Right forelimb (tissue), 1 donor: ENCODE results near the gene HEATR3.

Experiments
- DNase-seq: peaks from one replicate; pipeline ENCODE4 v3.0.0-alpha.2; 2018

HEATR3 gene

DNA sequence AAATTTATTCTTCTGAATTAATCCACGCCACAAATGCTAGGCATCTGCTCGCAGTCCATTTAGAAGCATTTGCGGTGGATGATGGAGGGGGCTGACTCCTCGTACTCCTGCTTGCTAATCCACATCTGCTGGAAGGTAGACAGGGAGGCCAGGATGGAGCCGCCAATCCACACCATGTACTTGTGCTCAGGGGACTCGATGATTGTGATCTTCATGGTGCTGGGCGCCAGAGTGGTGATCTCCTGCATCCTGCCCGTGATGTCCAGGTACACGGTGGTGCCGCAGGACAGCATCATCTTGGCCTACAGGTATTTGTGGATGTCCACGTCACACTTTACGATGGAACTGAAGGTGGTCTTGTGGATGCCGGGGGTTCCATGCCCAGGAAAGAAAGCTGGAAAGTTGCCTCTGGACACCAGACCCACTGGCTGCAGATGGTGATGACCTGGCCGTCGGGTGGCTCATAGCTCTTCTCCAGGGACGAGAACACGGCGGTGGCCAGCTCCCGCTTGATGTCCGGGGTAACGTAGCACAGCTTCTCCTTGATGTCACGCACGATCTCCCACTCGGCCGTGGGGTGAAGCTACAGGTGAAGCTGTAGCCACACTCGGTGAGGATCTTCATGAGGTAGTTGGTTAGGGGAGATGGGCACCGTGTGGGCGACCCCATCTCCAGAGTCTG is 7.5 kb upstream of the HEATR3 start:
- DNase-seq = no peak

DNA sequence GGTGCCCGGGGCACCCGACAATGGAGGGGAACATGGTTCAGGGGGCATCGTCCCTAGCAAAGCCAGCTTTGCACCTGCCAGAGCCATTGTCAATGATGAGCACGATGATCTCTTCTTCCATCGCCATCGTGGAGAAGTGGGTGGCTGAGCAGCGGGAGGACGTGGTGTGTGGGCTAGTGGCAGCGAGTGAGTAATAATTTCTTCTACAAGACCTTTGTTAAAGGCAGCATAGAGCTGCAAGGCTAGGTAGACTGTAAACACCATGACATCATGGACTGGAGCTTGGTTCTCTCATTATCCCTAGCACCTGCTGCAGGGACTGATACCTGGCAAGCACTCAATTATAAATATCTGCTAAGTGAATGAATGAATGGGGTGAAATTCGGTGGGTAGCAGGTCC is 6.7 kb upstream of the HEATR3 start:
- DNase-seq = no peak

DNA sequence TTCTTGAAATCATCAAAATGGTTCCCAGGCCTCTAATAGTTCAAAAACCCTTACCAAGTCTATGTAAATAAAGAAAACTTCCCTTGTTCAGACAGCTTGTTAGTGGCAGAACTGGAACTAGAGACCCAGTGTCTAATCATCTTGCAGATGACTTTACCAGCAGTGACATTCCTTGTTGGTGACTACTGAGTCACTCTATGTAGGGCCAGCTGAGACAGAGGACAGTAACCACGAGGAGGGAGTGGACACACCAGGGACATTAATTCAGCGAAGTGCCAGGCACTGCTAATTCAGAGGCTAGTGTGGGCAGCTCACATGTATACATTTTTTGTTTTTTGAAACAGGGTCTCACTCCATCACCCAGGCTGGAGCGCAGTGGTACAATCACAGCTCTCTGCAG is 6.1 kb upstream of the HEATR3 start:
- no peak for DNase-seq

DNA sequence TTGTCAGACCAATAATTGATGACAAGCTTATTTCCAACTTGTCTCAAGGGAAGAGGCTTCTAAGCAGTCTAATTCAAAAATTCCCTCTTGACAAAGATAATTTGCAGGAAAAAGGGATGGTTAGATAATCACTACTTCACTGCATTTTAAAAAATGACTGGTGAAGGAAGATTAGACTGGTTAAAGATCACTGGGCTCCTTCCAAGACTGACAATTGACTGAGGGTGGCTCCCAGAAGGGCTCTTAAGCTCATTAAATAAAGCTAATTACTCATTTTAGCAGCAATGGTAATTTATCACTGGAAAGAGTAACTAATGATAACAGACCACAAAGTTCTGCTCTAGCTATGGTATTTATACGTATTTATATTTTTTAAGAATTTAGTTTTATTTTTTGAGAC is 4.4 kb upstream of the HEATR3 start:
- DNase-seq = no peak

DNA sequence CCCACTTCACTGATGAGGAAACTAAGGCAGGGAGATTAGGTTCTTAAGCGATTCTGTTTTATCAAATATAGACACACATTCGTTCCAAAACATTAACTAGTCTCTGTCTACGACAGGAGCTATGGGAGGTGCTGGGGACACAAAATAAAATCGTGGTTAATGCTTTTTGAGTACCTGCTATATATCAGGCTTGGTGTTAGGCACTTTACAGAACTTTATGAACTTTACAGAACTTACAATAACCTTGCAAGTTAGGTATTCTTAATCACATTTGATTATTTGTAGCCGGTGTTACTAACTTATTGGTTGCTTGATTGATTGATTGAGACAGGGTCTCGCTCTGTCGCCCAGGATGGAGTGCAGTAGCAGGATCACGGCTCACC is 538 bp upstream of the HEATR3 start:
- DNase-seq = no peak

DNA sequence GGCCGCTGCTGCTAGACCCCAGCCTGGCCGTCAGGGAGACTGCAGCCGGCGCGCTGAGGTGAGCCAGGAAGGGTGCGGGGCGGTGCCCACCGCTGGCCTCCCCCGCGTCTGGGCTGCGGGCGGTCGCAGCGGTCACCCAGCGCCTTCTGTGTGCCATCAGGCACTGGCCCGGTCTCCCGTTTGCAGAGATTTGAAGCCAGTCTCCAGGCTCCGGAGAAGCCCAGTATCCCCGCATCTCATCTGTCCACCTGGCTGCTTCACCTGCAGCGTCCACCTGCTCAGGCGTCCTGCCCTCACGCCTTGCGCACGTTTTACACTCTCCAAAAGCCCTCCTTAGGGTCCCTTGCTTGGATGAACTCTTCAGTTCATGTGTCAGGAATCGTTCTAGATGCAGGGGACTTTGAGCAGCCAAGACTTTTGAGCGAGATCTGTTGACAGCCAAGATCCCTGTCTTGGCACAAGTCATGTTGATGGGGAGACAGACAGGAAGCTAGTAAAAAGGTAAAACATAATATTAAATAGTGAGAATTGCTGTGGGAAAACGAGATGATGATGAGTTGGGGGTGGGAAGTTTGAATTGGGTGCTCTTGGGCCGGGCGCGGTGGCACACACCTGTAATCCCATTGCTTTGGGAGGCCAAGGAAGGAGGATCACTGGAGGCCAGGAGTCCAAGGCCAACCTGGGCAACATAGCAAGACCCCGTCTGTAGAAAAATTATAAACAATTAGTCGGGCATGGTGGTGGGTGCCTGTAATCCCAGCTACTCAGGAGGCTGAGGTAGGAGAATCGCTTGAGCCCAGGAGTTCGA is 916 bp downstream of the HEATR3 start:
- DNase-seq = no peak

DNA sequence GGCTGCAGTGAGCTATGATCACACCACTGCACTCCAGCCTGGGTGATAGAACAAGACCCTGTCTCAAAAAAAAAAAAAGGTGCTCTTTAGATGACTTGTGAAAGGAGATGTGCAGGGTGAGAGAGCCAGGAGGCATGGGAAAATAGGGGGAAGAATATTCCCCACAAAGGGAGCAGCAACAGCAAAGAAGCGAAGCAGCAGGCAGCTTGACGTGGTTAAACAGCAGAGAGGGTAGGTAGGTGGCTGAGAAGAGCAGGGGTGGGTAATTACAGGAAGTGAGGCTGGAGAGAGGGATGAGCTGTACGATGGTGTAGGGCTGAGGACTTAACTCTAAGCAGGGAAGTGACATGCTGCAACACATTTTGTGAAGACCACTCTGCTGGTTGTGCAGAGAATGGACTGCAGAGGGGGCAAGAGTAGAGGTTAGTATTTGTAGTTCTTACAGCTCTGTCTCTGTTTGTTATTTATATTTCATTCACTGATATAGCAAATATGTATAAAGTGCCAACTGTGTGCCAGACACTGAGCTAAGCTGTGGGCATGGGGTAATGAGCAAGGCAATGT is 1.6 kb downstream of the HEATR3 start:
- no peak for DNase-seq

DNA sequence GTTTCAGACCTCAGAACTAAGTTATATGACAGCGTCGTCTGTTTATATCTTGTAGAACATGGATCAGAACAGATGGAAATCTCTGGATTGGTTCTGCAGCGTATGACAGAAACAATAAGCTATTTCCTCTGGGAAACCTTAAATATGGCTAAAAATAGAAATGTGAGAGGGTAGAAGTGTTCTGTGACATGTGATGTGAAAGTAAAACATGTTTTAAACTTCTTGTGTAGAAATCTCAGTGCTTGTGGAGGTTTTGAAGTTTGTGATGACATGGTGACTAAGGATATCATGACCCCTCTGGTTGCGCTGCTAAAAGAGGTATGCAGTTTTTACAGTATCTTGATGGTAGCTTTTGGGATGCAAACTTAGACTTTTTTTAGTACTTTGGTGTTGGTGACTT is 2.8 kb downstream of the HEATR3 start:
- no peak for DNase-seq

DNA sequence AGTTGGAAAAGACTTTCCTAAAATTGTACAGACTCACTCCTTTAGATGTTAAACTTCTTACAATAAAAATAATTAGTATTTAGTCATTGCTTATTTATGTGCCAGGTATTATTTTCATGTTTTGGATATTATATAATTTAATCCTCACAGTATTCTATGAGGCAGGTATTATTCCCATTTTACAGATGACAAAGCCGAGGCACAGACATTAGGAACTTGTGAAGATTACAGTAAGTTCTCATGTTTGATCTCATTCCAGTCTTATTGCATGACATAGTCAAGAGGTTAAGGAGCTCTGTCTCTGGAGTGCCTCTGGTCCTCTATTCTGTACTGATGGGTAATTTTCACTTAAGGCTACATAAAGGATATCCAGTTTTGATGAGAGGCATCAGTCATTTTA is 3.3 kb downstream of the HEATR3 start:
- DNase-seq = no peak

DNA sequence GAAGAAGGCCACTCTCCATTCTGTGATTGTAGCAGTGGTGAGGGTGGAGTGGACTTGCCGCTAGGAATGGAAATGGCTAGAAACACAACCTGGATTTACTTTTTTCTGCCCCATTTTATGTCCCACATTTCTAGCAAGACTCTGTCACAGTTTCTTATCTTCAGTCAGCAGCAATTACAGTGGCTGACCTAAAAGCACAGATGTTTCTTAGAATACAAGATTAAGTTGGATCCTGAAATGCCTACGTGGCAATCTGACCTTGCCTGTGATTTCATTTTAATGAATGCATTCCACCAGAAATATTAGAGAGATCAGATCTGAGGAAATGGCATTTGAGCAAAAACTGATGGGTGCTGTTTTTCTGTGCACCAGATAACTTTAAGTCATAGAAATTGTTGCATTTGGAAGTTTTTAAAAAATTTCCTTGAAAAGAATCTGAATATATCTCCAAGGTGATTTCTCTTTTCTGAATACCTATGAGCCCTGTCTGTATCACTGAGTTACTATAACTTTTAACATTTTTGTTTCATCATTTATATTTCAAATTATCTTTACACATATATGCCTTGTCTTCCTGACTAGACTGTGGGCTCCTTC is 5.4 kb downstream of the HEATR3 start:
- DNase-seq = no peak

DNA sequence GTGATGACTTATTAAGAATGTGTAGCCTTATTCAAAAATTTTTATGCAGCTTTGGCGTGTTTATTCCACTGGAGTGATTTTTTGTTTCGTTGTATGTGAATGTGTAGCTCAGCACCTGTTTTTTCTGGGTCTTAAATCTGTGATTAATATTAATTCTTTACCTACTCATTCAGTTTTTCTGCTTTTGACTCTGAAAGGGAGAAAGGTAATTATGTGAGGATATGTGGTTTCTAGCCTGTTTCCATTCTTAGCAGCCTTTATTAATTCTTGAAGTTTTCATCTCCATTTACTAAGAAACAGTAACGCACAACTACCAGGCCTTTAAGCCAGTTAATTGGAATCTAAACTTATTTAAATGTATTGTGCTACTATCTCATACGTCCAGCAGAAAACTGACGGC is 7.0 kb downstream of the HEATR3 start:
- no peak for DNase-seq

DNA sequence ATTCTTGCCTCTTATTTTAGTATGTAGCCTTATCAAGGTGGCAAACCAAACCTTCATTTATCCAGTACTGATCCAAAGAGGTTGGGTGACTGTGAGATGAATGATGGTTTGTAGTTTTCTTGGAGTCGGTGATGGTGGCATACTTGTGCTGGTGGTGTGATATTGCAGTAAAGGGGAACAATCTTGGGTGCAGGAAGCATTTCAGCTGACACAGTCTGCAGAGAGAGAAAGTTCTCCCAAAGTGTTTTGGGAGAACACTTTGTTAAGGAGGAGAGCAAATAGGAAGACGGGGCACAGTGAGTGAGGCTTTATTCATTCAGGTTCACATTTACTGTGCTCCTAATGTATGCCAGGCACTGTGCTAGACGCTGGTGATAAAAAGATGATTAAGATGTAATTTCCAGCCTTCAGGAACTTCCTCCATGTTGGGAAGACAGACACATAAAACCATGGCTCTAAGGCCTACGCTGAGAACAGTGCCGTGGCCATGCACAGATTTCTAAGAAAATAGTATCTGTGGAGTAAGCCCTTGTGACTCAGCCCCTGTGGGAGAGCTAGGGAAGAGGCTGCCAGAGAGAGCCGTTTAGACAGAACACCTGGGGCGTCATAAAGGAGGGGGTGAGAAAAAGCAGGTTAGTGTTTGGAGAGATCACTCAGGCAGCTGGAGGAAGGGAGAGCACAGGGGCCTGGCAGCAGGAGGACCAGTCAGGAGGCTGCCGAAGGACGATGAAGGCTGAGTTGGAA is 13.8 kb downstream of the HEATR3 start:
- no peak for DNase-seq

DNA sequence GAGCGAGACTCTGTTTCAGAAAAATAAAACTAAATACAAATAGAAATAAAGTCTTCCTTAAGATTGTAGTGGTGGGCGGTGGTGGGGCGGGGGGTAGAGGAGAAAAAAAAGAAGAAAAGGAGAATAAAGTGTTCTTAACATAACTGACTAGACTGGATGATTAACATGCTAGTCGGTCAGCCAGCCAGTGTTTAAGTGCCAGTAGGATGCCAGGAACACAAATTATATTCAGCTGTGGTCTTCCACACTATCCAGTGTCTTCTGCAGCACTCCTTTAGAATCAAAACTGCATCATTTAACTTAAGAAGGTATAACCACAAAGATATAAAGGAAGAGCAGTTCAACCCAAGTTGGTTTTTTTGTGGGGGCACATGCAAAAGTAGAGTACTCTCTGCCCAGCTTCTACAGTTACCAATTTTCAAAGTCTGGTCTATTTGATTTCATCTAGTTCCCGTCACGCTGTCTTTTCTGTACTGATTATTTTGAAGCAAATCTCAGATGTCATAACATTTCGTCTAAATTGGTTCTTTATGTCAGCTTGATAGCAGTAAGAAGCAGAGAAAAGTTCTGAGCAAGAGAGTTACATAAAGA is 15.8 kb downstream of the HEATR3 start:
- DNase-seq = no peak

DNA sequence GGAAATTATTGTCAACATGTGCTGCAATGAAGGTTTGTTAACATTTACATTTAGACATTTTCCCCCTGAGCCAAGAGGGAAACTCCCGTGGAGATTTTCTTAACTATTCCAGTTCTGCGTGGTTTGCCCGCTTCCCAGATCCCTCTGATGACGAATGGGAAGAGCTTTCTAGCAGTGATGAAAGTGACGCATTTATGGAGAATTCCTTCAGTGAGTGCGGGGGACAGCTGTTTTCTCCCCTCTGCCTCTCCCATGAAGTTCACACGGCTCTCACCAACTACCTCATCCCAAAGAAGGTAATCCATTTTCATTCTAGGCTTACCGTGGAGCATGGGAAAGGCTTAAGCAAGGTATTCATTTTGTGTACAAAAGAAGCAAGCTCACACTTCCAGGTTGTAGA is 18.2 kb downstream of the HEATR3 start:
- no peak for DNase-seq

DNA sequence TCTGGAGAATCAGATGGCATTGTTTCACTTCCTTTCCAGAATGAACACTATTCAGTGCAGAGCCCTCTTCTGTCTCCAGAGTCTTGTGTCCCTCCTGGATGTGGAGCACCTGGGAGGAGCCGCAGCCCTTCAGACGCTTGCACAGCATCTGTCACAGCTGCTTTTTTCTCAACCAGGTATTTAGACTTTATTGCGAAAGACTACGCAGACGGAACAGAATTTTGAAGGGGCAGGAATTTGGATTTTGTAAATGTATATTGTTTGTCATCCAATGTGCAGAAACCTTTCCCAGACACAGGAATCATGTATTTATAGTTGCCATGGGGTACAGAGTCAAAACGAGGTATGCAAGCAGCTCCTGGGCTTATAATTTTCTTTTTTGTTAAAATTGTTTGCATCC is 20.4 kb downstream of the HEATR3 start:
- DNase-seq = no peak

DNA sequence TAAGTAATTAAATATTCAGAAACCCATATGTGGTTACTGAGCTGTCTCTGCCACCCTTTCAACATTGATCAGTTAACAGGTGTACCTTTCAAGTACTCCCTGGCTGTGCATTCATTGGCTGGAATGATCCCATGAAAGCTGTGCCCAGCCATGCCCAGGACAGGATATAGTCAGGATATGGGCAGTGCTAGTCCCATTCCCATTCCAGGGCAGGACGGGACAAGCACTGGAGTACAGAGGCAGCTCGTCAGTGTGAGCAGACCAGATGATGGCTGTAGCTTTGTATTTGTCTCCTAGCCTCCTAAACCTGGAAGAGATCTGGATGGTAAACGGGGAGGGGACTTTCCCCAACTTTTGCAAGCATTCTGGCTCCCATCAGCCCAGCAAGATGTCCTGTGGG is 22.5 kb downstream of the HEATR3 start:
- no peak for DNase-seq

DNA sequence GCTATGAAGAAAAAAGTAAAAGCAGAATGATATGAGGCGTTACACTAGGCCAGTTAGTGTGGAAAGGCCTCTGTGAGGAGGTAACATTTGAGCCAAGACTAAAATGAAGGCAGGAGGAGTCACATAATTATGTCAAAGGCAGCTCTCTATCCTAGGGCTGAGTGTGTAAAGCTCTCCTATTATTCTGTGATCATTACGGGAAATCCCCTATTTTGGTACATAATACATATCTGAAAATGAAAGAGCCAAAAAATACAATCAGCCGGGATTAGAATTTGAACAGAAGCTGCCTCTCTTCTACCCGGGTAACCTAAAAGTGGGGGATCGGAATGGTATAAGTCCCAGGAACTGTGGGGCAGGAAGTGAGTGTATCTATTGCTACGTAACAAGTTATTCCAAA is 27.1 kb downstream of the HEATR3 start:
- DNase-seq = no peak

DNA sequence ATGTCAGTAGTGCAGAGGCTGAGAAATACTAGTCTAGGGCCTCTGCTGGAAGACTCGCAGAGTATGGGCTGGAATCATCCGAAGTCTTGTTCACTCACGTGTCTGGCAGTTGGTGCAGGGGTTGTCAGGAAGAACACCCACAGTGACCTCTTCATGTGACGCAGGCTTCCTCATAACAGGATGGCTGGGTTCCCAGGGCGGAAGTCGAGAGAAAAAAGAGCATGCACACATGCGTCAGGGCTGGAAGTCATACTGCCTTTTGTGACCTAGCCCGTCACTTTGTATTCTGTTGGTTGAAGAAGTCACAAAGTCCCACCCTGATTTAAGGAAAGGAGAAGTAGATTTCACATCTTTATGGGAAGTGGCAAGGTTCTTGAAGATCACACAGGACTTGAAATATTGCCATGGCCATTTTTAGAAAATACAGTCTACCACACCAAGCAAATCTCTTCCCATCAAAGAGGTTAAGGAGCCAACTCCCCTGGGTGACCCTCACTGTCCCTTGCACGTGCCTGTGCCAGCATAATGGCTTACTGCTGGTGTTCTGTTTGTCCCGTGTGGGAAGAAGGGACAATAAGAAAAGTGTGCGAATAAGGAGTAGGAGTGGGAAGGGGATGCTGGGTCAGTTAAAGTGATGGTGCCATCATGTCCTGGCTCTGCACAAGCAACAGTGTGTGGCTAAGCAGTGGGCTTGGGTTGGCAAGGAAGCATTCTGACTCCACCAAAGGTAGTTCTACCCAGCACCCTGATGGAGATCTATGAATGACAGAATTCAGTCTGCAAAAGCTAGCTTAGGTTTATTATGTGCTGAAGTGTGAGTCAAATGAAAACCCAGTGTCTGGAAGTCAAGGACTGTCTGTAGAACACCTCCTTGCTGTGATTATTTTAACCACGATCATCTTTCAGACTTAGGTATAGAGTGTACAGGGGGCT is 28.1 kb downstream of the HEATR3 start:
- no peak for DNase-seq

DNA sequence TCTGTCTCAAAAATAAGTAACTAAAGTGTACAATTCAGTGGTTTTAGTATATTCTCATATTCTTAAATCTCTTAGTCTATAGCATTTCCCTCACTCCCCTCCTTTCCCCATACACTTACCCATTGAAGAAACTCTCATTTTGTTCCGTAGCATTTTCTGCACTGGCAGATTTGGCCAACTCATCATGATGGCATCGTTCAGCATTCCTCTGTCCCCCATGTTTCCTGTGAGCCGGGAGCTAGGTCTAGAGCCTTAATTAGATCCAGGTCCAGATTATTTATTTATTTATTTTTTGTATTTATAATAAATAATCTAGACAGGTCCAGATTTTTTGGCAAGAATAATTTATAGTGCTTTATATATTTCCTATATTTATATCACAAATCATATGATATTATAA is 31.0 kb downstream of the HEATR3 start:
- no peak for DNase-seq

DNA sequence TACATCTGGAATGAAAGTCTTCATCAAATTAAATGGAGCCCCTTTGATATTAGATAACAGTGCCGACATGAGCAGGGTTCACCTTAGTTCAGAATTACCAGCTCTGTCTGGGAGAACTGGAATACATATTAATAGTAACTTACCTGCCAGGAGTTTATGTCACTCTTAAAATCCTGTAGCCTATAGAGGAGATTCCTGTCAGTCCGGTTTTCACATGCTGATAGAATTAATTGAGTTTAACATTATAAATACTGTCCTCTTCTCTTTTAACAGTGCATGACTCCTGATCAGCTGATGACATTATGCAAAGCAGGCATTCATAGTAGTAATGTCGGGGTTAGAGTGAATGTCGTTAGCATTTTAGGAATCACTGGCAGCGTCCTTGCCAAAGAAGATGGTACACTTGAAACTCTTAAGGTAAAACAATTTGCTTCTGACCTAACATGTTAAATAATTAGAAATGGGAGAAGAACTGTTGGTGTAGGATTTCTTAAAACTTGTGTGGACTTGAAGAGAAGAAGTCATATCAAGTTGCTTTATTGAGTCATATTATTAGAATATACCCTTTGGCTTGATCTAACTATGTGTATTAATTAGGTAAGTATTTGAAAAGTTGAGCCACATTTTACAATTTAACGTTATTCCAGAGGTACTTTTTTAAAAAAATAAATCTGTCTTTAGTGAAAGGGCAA is 34.3 kb downstream of the HEATR3 start:
- DNase-seq = no peak
